Measurements from ENCODE around the gene ZKSCAN5.

ZKSCAN5 gene

DNA sequence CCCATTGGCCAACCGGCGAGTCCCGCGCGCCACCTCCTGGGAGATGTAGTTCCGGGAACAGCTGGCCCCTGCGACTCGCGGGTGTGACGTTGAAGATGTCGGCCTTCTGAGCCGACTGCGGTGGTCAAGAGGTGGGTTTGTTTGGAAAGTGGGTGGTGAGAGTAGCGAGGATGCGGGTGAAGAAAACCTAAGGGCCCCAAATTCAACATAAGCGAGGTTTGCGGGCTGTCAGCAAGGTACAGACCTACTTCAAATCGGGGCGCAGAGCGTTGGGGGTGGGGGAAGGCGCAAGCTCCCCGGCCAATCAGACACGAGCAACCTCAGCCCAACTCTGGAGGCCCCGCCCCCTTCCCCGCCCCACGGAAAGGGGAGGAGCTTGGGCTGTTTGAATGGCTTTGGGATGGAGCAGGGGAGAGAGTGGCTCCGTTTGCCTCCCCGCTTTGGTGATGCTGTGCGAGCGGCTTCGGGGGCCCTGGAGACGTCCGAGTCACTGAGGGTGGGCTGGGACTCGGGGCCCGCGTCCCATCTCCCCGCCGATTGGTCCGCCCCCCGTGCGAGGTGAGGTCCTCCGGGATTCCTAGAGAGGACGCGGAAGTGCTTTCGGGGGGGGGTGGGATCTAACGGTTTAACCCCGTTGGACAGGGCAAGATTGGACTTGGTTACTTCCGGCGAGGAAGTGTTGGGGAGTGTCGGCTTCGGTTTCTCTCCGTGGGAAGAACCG lies at the start of gene ZKSCAN5:
TSS of gene ZKSCAN5 (plus strand) at position 60 of the 721 bp plus-strand sequence. CDS start 1,383 bp downstream, outside the sequence.
- peak; percentile 98 for DNase-seq (ENCODE audit: low read depth in 2 of 2)
- peak within 1 kb of the TSS; percentile 84 to 87 for H3K4me3 ChIP-seq (replicated peaks in 1 of 2; ENCODE audit: low read depth in 2 of 2, low read length in 2 of 2)
- TF ChIP-seq, protein P1, sequence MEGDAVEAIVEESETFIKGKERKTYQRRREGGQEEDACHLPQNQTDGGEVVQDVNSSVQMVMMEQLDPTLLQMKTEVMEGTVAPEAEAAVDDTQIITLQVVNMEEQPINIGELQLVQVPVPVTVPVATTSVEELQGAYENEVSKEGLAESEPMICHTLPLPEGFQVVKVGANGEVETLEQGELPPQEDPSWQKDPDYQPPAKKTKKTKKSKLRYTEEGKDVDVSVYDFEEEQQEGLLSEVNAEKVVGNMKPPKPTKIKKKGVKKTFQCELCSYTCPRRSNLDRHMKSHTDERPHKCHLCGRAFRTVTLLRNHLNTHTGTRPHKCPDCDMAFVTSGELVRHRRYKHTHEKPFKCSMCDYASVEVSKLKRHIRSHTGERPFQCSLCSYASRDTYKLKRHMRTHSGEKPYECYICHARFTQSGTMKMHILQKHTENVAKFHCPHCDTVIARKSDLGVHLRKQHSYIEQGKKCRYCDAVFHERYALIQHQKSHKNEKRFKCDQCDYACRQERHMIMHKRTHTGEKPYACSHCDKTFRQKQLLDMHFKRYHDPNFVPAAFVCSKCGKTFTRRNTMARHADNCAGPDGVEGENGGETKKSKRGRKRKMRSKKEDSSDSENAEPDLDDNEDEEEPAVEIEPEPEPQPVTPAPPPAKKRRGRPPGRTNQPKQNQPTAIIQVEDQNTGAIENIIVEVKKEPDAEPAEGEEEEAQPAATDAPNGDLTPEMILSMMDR (IDR thresholded peaks at IDR 0.05; ENCODE audit: low read depth, low read length): no peak

DNA sequence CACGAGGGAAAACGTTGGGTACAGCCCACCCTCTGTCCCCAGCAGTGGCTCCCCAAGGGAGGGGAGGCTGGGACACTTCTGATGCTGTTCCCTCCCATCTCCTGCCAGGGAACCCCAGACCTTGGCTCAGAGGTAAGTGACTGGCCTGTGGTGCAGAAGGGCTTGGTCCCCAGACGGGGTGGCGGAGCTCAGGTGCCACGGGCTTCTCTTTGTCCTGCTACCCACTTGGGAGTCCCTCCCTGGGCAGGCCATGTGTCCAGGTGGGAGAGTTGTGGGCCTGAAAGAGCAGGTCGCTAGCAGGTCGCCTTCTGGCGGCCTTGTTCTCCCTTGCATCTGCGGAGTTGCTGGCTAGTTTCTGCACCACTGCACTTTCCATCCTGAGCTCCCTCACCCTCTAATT lies 48.6 kb upstream of the ZKSCAN5 start:
- DNase-seq (ENCODE audit: low read depth in 2 of 2): no peak
- H3K4me3 ChIP-seq (replicated peaks in 1 of 2; ENCODE audit: low read depth in 2 of 2, low read length in 2 of 2): no peak overlapping the region
- TF ChIP-seq, protein P1 (IDR thresholded peaks at IDR 0.05; ENCODE audit: low read depth, low read length): no peak

DNA sequence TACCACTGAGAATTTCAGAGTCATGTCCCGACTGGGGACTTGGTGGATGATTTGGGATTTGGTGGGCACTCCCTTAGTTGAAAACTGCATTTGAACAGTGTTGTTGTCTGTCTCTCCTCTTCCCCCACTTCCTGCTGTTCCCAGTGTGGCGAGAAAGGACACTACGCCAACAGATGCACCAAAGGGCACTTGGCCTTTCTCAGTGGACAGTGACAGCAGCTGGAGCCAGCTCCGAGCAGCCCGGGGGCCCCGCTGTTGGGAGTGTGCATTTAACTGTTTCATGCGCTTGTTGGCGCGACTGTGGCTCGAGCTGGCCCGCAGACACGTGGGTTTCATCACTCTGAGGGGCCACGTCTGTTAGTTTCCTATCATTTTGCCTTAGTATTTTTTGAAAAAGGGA lies 48.2 kb upstream of the ZKSCAN5 start:
- H3K4me3 ChIP-seq (replicated peaks in 1 of 2; ENCODE audit: low read depth in 2 of 2, low read length in 2 of 2): no peak overlapping the region
- TF ChIP-seq, protein P1 (IDR thresholded peaks at IDR 0.05; ENCODE audit: low read depth, low read length): no peak
- no peak for DNase-seq (ENCODE audit: low read depth in 2 of 2)

DNA sequence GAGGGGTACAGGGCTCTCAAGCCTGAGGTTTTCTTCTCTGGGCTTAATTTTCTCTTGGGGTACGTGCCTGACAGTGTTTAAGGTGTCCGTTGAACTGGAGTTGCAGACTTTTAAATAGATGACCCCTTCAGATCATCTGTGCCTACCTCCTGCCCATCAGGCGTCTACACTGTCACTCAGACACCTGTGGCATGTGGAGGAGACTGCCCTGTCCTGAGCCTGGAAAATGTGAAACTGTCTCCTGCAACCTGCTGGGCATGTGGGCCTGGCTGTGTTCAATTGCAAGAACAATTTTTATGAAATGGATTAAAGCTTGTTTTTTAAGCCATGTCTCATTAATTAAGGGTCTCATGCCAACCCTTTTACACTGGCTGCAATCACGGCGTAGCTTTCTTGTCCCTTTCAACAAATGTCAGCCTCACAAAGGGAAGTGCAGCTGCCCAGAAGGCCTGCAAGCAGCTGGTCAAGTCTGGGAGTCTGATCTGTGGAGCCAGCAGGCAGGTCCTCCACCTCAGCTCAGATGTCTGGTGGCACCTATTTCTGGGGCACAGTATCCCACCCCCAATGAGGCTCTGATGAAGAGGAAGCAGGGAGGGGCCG lies 47.3 kb upstream of the ZKSCAN5 start:
- DNase-seq (ENCODE audit: low read depth in 2 of 2): no peak
- TF ChIP-seq, protein P1 (IDR thresholded peaks at IDR 0.05; ENCODE audit: low read depth, low read length): no peak
- no peak overlapping the region for H3K4me3 ChIP-seq (replicated peaks in 1 of 2; ENCODE audit: low read depth in 2 of 2, low read length in 2 of 2)

DNA sequence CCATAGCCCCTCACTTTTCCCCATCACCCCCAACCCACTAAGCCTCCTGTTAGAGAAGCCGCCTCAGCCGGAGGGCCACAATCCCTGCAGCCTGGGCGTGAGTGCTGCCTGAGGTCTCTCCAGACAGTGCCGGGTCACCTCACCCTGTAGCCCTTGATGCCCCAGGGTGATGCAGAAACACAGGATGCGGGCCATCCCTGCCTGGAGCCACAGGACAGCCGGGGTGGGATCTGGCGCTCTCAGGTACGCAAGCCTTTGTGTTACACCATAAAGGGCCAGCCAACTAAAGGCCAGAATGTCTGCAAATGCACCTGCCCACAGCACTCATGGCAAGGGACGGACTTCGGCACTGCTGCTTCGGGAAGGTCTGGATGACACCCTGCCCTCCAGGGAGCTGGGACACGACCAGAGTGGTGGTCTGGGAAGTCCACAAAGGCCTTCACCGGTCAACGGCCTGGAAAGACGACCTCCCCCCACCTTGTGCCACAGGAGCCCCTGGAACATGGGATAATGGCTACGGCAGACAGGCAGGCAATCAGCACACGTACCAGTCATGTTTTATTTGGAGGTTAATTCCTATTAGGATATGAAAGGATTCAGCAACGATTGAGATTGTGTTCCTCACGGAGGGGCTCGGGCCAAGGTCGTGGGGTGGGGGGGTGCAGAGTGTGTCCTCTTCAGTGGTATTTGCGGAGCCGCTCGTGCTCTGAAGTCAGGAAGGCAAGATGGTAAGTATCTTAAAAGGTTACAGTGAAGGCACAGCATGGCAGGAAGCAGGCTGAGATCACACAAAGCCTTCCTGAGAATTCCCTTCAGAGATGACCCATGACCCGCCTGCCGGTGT lies 46.6 kb upstream of the ZKSCAN5 start:
- H3K4me3 ChIP-seq (replicated peaks in 1 of 2; ENCODE audit: low read depth in 2 of 2, low read length in 2 of 2): no peak overlapping the region
- DNase-seq (ENCODE audit: low read depth in 2 of 2): no peak
- TF ChIP-seq, protein P1 (IDR thresholded peaks at IDR 0.05; ENCODE audit: low read depth, low read length): no peak

DNA sequence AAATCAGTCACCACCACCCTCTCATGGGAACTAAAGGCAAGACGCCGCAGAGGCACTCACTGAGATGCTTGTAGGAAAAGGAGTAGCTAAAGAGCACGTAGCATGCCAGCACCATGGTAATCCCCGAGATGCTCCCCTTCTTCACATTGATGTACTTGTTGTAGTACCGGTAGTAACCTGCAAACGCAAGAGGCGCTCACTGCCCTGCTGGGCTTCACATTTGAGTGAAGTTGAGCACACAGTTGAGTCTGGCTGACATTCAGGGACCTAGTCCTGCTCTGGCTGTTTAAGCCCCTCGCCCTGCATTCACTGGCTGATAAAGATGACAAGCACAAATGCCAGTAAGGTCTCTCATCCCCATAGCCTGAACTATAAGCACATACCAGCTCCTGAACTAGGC lies 45.4 kb upstream of the ZKSCAN5 start:
- TF ChIP-seq, protein P1 (IDR thresholded peaks at IDR 0.05; ENCODE audit: low read depth, low read length): peak; percentile 33
- no peak overlapping the region for H3K4me3 ChIP-seq (replicated peaks in 1 of 2; ENCODE audit: low read depth in 2 of 2, low read length in 2 of 2)
- DNase-seq (ENCODE audit: low read depth in 2 of 2): peak; percentile 23 to 37
